HG03097 (cell line): ENCODE measurements around the gene DMAC2.
"Not testable (repeated sequence)": the region's sequence is repeated elsewhere in the genome, so short reads cannot be mapped to it uniquely, and the experiment has no call there.

ENCODE experiments used
- ATAC-seq: cut with Tn5 transposase; IDR thresholded peaks from one replicate; pipeline ENCODE4 v1.9.1; 2021; ENCODE audit not compliant: unreplicated experiment, low FRiP score

DMAC2 gene

DNA sequence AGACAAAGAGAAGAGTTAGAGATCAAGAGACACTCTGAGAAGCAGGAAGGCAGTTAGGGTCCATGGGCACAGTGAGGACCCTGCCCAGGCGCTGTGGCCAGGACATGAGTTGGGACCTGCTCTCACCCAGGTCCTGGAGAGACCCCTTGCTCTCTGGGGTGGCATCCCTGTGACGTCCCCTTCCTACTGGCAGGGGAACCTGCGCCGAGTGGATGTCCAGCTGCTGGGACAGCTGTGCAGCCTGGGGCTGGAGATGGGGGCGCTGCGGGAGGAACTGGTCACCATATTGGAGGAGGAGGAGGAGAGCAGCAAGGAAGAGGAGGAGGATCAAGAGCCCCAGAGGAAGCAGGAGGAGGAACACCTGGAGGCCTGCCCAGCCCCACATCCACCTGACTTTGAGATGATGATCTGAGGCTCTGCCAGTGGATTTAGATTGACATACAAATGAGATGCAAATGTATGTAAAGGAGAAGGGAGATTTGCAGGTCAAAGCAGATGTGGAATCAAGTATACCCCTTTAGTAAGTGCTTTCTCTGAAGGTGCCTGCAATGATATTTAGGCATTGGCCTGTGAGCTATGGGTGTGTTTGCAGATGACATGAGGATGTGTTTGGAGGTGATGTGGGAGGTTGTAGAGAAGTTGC is 4.2 kb upstream of the DMAC2 start:
- no peak for ATAC-seq

DNA sequence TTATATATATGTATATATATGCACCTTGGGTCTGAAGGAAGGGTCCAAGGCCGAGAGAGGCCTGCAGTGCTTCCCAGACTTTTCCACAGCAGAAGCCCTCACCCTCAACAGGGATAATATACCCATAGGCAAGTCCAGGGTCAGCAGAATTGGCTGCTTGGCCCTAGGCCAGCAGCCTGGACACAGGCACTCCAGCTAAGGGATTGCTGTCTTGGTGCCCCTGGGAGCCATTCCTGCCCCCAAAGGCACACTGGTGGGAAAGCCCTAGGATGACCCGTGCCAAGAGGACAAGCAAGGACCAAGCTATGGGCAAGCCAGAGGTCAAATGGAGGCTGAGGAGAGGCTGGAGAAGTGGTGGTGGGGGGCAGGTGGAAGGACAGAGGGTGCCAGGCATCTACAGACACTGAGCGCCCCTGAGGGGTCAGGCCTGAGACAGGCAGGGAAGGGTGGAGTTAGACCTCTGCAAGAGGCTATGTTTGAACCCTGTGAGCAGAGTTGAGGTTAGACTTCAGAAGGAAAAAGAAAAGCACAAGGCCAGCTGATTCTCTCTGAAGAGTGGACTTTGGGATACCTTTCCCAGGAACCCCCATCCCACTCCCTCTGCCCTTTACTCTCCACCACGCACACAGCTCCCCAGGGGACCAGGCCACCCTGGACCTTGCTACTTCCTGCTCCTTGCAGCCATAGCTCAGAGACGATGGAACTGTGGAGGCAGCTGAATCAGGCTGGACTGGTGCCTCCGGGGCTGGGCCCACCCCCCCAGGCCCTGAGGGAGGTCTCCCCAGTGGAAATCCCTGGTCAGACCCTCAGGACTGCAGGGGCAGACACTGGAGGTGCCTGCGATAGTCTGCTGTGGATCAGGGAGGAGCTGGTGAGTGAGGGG is 3.0 kb upstream of the DMAC2 start, which contains the start of gene ERICH4:
ERICH4 (plus strand) TSS at position 684 of the 883 bp plus-strand sequence; CDS start at position 698, 14 bp downstream.
- no peak for ATAC-seq

DNA sequence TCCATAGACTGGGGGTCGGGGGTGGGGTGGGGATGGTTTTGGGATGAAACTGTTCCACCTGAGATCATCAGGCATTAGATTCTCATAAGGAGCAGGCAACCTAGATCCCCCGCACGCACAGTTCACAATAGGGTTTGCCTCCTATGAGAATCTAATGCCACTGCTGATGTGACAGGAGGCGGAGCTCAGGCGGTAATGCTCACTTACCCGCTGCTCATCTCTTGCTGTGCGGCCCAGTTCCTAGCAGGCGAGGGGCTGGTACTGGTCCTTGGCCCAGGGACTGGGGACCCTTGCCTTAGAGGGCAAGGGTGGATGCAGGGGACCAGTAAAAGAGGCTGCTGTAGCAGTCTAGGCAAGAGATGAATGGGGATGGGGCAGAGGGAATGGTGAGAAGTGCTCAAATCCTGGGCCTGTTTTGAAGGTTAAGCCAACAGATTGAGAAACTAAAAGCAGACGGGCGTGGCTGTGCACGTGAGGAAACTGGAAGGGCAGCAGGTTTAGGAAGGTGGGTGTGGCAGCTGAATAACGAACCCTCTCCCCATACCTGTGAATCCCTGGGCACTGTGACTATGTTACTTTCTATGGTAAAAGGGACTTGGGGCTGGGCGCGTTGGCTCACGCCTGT is 1.7 kb upstream of the DMAC2 start:
- ATAC-seq, result no peak

DNA sequence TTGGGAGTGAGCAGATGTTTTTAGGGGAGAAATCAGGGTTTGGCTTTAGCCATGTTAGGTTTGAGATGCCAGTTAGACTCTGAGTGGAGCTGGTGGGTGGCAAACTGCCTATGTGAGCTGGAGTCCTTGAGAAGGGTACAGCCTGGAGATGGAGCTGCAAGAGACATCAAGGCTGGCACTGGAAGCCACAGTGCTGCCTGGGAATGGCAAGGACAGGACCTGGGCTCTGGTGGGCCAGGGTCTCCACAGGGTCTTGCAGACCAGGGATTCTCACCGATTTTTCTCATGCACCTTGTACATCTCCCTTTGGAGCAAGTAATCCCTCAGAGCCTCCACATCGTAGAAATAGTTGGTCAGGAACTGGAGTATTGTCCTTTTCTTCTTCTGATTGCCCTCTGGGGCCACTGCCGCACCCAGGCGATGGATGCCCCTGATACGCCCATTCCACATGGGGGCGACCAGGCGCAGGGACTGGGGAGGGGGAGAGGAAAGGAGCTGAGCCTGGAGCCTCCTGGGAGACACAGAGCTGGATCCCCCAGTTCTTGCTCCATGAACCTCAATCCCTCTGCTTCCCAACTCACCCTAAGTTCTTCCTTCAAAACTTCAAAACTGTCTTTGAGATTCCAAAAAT is 1.7 kb downstream of the DMAC2 start:
- ATAC-seq, result no peak

DNA sequence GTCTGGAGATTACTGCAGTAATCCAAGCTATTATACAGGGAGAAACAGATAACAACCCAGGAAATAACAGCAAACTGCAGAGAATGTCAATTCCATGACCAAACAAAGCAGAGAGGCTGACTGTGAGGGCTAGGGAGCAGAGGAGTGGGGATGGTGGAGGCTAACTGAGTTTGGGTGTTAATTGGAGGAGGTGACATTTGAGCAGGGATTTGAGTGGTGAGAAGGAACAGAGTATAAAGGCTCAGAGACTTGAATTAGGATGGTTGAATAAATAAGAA is 3.1 kb downstream of the DMAC2 start:
- no peak for ATAC-seq

DNA sequence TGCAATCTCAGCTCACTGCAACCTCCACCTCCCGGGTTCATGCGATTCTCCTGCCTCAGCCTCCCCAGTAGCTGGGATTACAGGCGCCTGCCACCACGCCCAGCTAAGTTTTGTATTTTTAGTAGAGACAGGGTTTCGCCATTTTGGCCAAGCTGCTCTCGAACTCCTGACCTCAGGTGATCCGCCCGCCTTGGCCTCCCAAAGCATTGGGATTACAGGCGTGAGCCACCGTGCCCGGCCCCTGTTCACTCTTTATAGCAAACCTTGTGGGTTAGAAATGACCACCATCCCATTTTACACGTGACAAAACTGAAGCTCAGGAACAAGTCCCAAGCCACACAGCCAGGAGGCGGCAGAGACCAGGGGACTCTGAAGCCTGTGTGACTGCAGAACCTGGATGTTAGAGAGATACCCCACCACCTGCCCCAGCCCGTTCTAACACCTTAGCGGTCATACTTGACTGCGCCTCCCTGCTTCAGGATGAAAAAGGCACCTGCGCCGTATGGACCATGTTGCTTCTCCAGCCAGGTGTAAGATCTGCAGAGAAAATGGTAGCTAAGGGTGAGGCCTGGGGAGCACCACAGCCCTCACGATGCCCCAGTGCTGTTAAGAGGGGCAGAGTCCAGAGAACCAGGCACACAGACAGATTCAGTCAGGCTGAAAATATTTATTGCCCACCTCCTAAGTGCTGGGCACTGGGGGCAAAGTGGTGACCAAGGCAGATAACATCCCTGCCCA is 3.6 kb downstream of the DMAC2 start:
- no peak for ATAC-seq

DNA sequence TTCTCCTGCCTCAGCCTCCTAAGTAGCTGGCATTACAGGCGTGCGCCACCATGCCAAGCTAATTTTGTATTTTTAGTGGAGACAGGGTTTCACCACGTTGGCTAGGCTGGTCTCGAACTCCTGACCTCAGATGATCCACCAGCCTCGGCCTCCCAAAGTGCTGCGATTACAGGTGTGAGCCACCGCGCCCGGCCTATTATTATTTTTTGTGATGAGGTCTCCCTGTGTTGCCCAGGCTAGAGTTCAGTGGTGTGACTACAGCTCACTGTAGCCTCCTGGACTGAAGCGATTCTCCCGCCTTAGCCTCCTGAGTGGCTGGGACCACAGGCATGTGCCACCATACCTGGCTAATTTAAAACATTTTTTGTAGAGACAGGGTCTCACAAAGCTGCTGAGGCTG is 4.3 kb downstream of the DMAC2 start:
- not testable (repeated sequence) for ATAC-seq

DNA sequence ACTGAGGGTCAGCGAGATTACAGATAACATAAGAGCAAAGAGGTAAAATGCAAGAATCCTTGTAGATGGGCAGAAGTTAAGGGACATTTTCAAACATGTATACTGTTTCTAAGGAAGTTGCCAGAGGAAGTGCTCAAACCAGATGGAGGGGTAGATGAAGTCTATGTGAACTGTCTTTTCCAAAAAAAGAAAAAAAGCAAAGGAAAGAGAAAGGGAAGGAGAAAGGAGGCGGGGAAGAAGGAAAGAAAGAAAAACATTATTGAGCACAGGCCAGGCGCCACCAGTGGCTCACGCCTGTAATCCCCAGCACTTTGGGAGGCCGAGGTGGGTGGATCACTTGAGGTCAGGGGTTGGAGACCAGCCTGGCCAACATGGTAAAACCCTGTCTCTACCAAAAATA is 5.3 kb downstream of the DMAC2 start:
- ATAC-seq, result no peak

DNA sequence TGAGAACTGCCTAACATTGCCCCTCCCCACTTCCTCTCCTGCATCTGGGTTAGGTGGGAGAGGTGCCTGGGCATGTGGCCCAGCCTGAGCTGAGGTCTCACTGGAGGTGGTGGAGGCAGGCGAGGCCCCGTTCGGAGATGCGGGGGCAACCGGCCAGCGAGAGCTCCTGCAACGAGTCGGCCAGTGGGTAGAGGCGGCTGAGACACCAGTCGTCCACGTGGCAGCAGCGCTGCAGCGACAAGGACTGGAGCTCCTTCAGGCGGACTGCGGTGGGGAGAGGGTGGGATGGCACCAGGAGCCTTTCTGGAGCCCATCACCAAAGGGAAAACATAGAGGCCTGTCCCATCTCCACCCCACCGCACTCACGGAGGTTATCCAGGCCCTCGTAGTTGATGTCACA is 6.5 kb downstream of the DMAC2 start:
- no peak for ATAC-seq

DNA sequence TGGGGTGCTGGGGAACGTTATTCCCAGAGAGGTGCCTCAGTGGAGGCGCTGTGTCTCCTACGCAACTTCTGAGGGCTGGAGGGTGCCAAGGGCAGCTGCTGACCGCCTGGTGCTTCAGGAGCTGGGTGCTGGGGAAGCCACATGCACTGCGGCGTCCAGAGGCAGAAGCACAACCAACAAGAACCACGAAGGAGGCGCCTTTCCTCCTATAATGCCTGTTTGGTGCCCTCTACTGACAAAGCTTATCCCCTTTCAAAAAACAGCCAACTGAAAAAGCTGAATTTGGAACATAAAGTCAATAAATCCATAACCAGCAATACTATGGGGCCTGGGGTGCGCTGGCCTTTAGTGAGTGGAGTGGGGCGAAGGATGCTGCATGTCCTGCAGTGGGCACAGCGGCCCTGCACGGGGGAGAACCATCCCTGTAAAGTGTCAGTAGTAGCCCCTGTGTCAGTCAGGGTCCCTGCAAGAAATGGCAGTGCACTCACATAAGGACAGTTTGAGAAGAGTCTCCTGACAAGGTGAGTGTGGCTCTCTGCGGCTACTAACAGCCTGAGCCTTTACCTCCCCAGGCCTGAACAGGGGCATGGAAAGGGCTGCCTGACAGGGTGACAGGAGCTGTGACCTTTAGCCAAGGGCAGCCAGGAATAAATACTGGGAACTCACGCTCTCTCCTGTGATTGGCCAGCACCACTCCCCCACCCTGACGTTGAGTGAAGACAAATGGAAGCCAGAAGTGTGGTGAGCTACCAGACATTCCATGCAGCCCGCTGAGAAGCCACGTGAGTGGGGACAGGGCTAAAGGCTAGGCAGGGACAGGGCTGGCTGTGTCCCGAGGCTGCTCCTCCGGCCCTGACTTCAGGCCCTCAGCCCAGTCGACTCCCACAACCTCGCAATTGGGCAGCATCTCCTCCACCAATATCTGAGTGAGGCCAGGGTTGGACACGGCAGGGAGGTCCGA is 8.0 kb downstream of the DMAC2 start:
- ATAC-seq, result no peak

DNA sequence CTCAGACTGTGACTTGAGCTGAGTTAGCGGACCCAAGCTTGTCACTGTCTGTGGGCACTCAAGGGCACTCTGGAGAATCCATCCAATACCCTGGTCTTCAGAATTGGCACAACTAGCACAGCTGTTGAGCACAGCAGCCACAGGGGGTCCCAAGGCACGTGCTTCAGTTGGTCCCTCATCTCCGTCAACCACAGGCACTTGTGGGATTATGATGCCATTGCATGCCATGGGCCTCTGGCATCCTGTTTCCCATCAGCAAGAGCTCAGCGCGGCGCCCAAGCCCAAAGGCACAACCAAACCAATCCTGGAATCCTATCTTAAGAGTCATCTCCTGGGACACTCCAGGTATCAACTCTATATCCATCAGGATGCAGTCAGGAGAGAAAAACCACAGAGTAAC is 8.8 kb downstream of the DMAC2 start:
- no peak for ATAC-seq

DNA sequence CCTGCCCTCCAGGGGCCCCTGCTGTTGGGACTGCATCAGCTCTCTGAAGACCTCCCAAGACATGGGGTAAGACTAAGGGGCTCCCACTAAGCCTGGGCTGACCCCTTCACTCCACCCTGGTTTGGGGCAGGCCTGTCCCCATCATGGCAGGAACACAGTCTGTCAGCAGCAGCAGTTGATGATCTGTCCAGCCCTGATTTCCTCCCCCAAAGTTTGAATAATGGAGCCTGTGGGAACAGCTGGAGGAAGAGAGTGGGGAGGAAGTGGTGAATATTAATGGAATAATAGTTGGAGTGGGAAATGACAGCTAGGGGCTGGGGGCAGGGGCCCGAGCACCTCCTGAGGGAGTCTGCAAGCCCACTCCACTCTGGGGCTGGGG is 11.2 kb downstream of the DMAC2 start:
- no peak for ATAC-seq

DNA sequence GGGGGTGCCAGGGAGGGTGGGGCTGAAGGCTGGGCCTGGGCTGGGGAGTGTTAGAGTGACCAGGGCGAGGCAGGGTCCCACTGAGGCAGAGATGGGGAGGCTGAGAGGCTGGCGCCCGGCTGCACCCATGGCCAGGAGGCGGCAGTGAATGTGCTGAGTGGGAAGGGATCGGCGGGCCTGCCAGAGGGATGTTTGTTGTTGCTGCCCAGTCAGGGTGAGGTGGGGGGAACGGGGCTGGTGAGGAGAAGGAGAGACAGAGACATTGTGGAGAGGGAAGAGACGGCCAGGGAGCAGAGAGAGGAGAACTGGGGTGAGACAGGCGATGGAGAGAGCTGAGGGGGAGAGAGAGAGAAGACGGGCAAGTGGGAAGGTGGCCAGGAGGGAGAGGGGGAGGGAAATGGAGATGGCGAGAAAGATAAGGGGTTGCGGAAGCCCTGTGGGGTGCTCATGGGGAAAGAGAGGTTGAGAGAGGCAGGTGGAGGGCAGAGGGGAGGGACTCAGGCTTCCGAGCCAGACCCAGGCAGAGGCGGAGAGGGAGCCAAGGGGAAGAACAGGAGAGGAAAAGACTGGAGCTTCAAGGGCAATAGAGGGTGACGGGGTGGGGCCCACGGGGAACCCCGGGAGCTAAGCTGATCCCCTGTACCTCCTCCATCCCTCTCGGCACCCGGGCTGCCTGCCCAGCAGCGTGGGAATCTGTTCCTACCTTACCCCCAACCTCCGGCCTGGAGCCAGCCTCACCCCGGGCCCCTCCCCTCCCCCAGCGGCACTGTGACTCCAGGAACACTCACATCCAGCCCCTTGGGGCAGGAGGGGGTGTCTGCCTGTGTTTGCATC is 11.8 kb downstream of the DMAC2 start:
- no peak for ATAC-seq

DNA sequence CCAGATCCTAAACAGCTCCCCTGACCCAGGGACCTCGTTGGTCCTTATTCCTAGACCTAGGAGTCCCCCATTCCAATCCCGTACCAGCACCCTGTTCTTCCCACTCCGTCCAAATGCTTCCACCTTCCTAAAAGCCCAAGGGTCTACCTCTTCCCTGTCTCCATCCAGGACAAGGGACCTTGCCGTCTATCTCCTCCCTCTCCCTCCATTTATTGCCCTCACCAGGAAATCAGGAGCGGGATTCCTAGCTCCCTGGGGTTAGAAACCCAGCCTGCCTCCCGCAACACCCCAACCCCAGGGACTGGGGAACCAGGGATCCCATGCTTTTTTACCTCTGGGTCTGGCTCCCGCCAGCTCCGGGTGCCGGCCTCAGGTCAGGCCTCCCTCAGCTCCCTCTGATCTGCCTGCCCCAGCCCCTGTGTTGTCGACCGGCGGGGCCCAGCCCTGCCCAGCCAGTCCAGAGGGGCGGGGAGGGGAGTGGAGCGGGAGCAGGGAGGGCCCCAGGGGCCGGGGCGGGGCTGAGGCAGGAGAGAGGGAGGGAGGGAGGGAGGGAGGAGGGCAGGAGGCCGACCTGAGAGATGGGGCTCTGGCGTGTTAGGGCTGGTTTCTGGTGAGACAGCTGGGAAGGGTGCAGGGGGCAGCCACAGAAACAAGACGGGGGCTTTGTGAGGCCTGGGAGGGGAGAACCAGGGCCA is 12.6 kb downstream of the DMAC2 start, which contains the start of gene B3GNT8:
B3GNT8 (minus strand) TSS at position 423 of the 695 bp plus-strand sequence. CDS start 596 bp downstream, outside the sequence.
- ATAC-seq, result no peak

DNA sequence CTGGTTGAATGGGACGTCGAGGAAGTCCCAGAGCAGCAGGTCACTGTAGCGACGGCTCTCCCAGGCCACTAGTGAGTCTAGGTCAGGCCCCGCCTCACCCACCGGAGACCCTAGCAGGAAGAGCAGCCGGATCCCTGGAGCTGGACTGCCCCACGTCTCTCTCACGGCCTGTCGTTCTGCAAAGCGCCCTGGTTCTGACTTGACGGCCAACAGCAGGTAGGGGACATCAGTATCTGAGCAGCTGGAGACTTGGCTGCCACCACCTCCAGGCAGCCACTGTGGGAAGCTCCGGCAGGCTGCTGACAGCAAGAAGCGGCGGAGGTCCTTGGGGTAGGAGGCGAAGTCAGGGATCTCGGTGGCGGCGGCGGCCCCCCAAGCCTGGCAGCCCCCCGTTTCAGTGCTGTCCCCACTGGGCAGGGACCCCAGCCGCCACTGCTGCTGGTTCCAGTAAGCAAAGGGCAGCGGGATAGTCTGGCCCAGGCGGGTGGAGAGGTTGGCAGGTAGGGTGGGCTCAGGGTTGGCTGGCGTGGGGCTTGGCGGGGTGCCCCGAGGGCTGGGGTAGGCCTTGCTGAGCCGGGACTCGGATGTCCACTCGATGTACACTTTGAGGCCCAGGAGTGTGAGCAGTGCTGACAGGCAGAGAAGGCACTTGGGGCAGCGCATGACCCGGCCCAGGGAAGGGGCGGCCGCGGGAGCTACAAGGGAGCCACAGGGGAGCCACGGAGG is 13.4 kb downstream of the DMAC2 start:
- ATAC-seq, result no peak

DNA sequence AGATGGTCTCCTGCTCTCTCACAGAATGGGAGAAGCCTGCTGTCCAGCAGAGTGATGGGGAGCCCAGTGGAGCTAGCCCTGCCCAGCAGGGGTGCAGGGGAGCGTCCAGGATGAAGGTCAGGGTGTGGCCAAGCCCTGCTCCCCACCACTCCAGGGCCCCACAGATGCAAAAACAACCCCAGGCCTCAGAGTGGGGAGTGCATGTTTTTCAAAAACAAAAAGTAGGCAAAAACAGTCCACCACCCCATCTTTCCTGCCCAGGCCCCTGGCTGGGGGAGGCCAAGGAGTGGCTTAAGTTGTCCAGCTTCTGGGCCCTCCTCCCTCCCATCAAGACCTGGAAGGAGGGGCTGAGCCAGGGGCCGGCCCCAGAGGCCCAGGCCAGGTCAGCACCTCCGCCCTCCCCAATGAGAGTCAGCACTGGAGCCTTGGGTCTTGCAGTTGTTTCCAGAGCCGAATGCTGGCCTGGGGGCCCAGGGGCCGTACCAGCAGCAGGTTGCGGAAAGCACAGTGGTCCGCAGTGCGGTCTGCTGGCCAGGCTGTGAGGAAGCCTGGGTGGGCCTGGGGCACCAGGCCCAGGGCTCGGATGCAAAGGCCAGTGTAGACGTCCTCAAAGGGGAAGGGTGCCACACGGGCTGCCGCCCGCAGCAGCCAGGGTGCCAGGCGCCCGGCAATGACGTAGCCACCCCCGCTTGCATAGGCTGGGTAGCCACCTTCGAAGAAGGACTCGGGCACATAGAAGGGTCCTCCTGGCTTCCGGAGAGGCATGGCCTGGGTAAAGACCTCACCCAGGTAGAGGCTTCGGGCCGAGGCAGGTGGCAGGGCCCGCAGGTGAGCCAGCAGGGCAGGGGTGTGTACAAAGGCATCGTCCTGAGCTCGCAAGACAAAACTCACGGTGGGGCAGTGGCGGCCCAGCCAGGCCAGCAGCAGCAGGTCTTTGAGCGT is 14.3 kb downstream of the DMAC2 start:
- ATAC-seq, result no peak
